ENCODE measurements around the gene WNT7B.

DNA sequence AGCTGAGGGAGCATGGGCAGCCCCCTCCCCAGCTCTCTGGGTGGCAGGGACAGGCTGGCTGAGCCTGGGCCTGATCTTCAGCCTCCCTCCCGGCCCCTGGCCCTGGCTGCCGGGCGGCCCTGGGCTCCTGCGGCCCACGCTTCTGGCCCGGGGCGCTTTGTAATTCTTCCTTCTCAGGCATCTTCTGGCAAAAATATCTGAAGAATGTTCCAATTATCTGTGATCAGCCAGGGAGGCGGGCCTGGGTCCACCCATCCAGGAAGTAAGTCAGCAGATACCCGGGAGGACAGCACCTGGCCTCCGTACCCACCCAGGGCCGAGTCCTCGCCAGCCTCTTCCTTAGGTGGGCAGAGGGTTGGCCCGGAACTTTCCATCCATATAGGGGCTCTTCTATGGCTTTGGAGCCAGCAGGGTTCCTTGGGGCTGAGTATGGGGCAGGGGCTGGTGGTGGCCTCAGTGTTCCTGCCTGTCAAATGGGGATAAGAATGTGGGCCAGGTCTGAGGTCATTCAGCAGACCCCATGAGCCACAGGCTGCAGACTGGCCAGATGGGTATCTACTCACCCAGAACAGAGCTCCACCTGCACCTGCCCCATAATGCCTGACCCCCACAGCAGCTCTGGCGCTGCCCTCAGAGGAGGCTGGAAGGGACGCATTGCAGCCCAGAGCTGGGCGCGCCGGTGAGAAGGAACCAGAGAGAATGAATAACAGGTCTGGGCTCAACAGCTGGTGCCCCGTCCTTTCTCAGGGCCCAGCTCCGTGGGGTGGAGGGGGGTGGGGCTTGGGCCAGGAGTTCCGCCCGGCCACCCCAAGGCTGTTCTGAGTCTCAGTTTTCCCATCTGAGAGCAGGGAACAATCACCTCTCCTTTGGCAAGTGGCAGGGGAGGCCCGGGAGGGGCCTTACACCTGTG is 16.2 kb downstream of the WNT7B start:
- TF ChIP-seq CTCF (IDR thresholded peaks at IDR 0.05): no peak
- TF ChIP-seq ZFX (IDR thresholded peaks at IDR 0.05; ENCODE audit: borderline replicate concordance): no peak
